ENCODE measurements around the gene DTNB.

DNA sequence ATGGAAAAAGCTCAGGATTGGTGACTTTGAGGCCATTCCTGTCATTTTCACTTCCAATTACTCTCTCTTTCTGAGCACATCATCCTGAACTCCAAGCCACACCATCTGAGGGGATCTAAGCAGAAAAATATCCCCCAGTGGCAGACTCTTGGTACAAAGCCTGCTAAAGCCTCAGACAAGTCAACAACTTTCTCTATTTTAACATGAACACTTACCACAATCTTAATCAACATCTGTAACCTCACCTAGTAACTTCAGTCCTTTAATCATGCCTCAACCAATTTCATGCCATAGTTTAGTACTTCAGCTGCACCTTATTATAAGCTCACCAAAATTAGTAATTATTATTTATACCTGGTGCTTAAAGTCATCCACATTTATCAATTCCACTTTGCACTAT is 128.9 kb downstream of the DTNB start:
- TF ChIP-seq TAF1 (IDR thresholded peaks at IDR 0.05; ENCODE audit: low read depth, low read length) = no peak
- TF ChIP-seq POLR2AphosphoS5 (IDR thresholded peaks at IDR 0.05; ENCODE audit: low read depth, low read length) = no peak
- TF ChIP-seq POLR2A (IDR thresholded peaks at IDR 0.05; ENCODE audit: low read depth, low read length) = no peak
- no peak for TF ChIP-seq SPI1 (IDR thresholded peaks at IDR 0.05; ENCODE audit: low read depth, low read length)

Data from GM12891 (cell line).